GM12875 (cell line): ENCODE results near the gene NXPH4.

Experiments
- H3K4me3 ChIP-seq: one replicate; pipeline ENCODE4 v1.5.1; 2011; ENCODE audit warnings: low read depth, low read length, control low read depth
- CTCF ChIP-seq: IDR thresholded peaks from 2 replicates; pipeline ENCODE4 v1.5.1; 2011; ENCODE audit warnings: low read depth, mild to moderate bottlenecking, control low read depth, inconsistent platforms, low read length, moderate library complexity, borderline replicate concordance; ENCODE audit not compliant: insufficient read depth

The NXPH4 gene

DNA sequence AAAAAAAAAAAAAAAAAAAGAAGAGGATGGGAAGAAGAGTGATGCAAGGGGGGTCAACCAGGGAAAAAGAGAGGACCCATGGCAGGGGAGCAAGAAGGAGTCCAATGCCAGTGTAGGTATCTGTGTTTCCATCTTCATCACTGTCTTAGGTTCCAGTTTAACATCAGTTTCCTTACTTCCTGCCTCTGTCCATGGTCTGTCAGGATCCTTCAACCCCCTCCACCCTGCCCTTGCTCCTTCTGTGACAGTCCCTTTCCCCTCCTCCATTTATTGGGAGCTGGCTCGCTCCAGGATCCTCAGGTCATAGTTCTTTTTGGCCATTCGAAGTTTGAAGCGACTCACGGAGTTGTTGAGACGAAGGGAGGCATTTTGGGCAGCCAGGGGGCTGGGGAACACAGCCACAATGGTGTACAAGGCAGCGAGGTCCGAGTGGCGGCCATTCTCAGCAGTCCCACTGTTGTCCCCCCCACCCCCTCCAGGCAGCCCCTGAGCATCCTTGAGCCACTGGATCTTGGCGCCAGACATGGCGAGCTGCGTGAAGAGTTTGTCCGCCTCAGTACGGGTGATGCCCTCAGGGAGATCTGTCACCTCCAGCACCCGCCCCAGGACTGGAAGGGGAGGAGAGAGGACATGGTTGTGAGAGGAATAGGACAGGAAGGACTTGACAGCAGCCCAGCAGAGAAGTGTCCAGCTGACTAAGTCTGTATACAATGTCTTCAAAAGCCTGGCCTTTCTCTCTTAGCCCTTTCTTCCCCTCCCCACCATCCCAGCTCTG lies 38.1 kb downstream of the NXPH4 start:
- TF ChIP-seq CTCF = no peak
- H3K4me3 ChIP-seq = no peak overlapping the region

DNA sequence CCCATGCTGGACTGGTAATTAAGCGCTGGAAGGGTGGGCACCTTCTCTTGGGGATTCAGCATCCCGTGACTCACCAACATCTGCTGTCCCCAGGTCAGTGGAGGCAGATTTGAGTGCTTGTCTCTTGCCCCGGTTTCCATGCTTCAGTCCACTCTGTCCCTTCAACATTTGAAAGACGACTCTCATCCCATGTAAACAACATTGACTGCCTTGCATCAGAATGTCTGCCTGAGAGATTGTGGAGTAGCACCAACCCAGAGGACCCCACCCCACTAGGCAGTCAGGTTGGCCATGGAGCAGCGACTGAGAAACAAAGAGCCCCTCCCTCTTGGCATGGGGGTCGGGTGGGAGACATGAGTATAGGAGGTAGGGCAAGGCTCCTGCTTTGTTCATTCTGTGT lies 39.3 kb downstream of the NXPH4 start:
- TF ChIP-seq CTCF = no peak
- no peak overlapping the region for H3K4me3 ChIP-seq

DNA sequence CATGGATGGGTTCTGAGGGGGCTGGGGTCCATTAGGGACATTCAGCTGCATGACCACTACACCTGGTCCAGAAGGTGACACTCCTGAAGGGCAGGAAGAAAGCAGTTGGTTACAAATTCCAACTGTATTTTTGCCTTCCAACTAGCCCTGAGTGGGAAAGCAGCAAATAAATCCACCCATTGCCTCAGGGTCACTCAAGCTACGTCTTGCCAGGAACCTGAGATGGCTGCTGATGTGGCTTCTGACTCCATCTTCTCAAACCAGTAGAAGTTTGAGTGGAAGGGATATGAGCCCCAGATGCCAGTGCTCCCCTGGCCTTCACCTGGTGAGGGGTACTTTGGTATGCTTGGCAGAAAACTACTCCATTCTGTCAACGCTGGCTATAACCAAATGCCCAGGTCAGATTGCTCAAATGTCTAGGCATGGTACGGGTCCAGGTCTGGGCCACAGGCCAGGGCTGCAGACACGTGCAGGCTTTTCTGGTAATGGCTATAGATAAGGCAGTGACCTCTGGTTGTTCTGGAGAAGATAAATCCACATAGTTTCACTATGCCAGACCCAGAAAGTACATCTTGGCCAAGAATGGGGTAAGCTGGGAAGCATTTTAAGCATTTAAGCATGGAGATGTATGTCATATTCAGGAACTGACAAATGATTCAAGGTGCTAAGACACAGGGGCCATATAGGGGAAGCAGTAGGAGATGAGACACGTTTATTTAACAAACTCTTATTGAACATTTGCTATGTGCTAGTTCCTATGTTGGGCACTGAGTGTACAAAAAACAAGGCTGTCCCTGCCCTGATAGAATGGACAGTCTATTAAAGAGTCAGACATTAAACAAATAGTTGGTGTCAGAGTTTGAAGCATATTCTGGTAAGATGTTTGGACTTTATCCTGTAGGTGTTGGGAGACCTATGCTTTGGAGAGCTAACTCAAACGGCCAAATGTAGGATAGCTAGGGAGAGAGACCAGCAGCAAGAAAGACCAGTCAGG lies 42.7 kb downstream of the NXPH4 start:
- no peak overlapping the region for H3K4me3 ChIP-seq
- TF ChIP-seq CTCF = no peak

DNA sequence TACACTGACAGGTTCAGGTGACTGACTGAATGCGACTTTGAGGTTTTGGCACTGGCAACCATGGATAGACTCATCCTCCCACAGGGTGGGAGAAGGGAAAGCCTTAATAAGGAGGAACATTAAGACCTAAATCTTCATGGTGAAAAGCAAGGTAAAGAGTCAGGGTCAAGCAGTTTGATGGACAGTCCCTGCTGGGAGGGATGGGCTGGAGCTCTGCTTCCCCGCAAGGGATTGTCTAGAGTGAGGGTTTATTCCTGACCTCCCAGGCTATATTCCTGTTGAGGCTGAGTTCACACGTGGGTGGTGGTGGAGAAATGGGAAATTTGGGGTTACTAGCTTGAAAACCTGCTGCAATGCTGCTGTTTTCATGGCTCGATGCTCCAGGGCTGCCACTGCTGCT lies 43.8 kb downstream of the NXPH4 start:
- TF ChIP-seq CTCF = no peak
- H3K4me3 ChIP-seq = no peak overlapping the region

GRCh38 chr12:57261428-57261865 lies 44.9 kb downstream of the NXPH4 start:
- no peak for TF ChIP-seq CTCF

GRCh38 chr12:57262126-57262822 lies 45.7 kb downstream of the NXPH4 start:
- H3K4me3 ChIP-seq = no peak overlapping the region
- TF ChIP-seq CTCF = no peak

More at GRCh38 chr12:57261428-57261865, 44.9 kb downstream of the NXPH4 start:
- no peak overlapping the region for H3K4me3 ChIP-seq
